AG04450 (cell line): ENCODE measurements around the gene FCER1G. TPM values are rescaled to one million over a fixed set of nuclear protein-coding genes. Genes with fewer than 3 reads are reported as not detected.

ENCODE experiments used
- CTCF ChIA-PET: fragments of 300-600, 350-600 bp; formaldehyde crosslinking; extraction: SDS; loops from one replicate; lab custom pipeline; 2022; ENCODE audit warnings: antibody characterized with exemption, inconsistent platforms; lab: Charles Lee
- POLR2A ChIA-PET: fragments of 350-600 bp; formaldehyde crosslinking; extraction: SDS; loops from one replicate; lab custom pipeline; 2021; ENCODE audit warnings: antibody characterized with exemption, inconsistent platforms; lab: Yijun Ruan, JAX
- DNase-seq: peaks from one replicate; pipeline ENCODE4 v3.0.0-alpha.2; 2011; ENCODE audit warnings: low read depth, low spot score
- H3K27ac ChIP-seq: one replicate; pipeline ENCODE4 v1.5.1; 2012; ENCODE audit warnings: low read depth, low read length, control low read depth
- H3K27me3 ChIP-seq: one replicate; pipeline ENCODE4 v1.6.0; 2012; ENCODE audit warnings: low read length; ENCODE audit not compliant: control insufficient read depth, insufficient read depth
- H3K4me3 ChIP-seq: 2 replicates; pipeline ENCODE4 v1.5.1; 2011; ENCODE audit warnings: mild to moderate bottlenecking, low read depth, low read length, control low read depth
- H3K9me3 ChIP-seq: 2 replicates; pipeline ENCODE4 v1.5.1; 2012; ENCODE audit warnings: low read length; ENCODE audit not compliant: control insufficient read depth, insufficient read depth
- CTCF ChIP-seq: IDR thresholded peaks from 2 replicates; pipeline ENCODE4 v1.5.1; 2011; ENCODE audit warnings: low read depth, low read length, control low read depth, inconsistent platforms
- polyA minus RNA-seq: library from RNA; depleted of rRNA, polyadenylated mRNA; stranded (reverse); fragments of >200 nt; gene quantifications from 2 replicates; pipeline ENCODE4 v1.2.3, GENCODE V29; 2011; rRNA and poly(A)+ RNA removed
- polyA plus RNA-seq: library from polyadenylated mRNA; depleted of rRNA; stranded (reverse); fragments of >200 nt; gene quantifications from 2 replicates; pipeline ENCODE4 v1.2.3, GENCODE V29; 2011; rRNA removed

FCER1G gene
- 0.37 and 0.66 TPM in 2 replicates for polyA plus RNA-seq
- 0.83 TPM in 1 of 2 replicates, not detected in the other for polyA minus RNA-seq

GRCh38 chr1:161215076-161215475, at the start of gene FCER1G:
FCER1G (plus strand) TSS chr1:161215295; CDS start chr1:161215322, 27 bp downstream.
- ChIA-PET CTCF (interaction anchor here (3.0 to 3.5 kb wide), 3 partner anchors 11 to 167 kb away, joined by 13 to 62 read pairs (median 14); partner anchors contain the start of gene TOMM40L), POLR2A (no interaction called here)
- no peak within 1 kb of the TSS for H3K4me3 ChIP-seq
- no peaks in the 10 kb centered on the region for H3K9me3 ChIP-seq
- DNase-seq: no peak
- TF ChIP-seq CTCF: no peak
- H3K27ac ChIP-seq: no peak within 1 kb of the TSS
- no peaks in the 10 kb centered on the region for H3K27me3 ChIP-seq

- Histone ChIP-seq H3K9me3 (no peaks in the 10 kb centered on the region; the same call in 1 of the 2 replicates), H3K4me3 (peak within 1 kb of the TSS; percentile 86), H3K27ac (peak within 1 kb of the TSS; percentile 93), H3K27me3 (no peaks in the 10 kb centered on the region)
- peak; percentile 55 for TF ChIP-seq CTCF
- POLR2A ChIA-PET: interaction anchor here (0.6 to 1.3 kb wide), 9 partner anchors 10 to 120 kb away, joined by 3 to 5 read pairs (median 3); partner anchors contain the start of genes ADAMTS4, DEDD, NDUFS2 and NIT1
- peak; percentile 93 for DNase-seq
- CTCF ChIA-PET: interaction anchor here (0.6 to 2.6 kb wide), 23 partner anchors 9 to 289 kb away, joined by 3 to 24 read pairs (median 5); partner anchors contain the start of genes APOA2, DEDD, KLHDC9 and TOMM40L
These were observed 49.1 kb upstream of the FCER1G start, which contains the start of gene PPOX for GRCh38 chr1:161165742-161166668. PPOX (plus strand) TSS chr1:161166426; CDS start chr1:161166848, 422 bp downstream.

GRCh38 chr1:161166669-161167548, 48.2 kb upstream of the FCER1G start:
- POLR2A ChIA-PET: interaction anchor here (0.9 to 1.3 kb wide), 4 partner anchors 13 to 49 kb away, joined by 3 to 5 read pairs (median 4); partner anchors contain the start of genes DEDD, NIT1, PFDN2 and UFC1
- H3K9me3 ChIP-seq: no peaks in the 10 kb centered on the region; the same call in 1 of the 2 replicates
- TF ChIP-seq CTCF: no peak
- H3K27ac ChIP-seq: peak overlapping the region; percentile 93
- H3K4me3 ChIP-seq: peak overlapping the region; percentile 86
- CTCF ChIA-PET: interaction anchor here (1.0 to 2.6 kb wide), 12 partner anchors 12 to 215 kb away, joined by 3 to 24 read pairs (median 6); partner anchors contain the start of genes DEDD, KLHDC9, TOMM40L and UFC1
- H3K27me3 ChIP-seq: no peaks in the 10 kb centered on the region
- no peak for DNase-seq

- ChIA-PET POLR2A (no interaction called here), CTCF (no interaction called here)
- TF ChIP-seq CTCF: no peak
- Histone ChIP-seq H3K4me3 (no peak overlapping the region), H3K27me3 (no peaks in the 10 kb centered on the region), H3K9me3 (no peaks in the 10 kb centered on the region; the same call in 1 of the 2 replicates), H3K27ac (no peak overlapping the region)
- DNase-seq: no peak
These were observed 46.2 kb upstream of the FCER1G start for GRCh38 chr1:161168906-161169305.
